ENCODE data around the gene NOL4L. TPM values are rescaled to one million over a fixed set of nuclear protein-coding genes. Genes with fewer than 3 reads are reported as not detected.

The NOL4L gene
- total RNA-seq, 2 experiments from 2014 or later = 53.1 to 55.6 TPM

DNA sequence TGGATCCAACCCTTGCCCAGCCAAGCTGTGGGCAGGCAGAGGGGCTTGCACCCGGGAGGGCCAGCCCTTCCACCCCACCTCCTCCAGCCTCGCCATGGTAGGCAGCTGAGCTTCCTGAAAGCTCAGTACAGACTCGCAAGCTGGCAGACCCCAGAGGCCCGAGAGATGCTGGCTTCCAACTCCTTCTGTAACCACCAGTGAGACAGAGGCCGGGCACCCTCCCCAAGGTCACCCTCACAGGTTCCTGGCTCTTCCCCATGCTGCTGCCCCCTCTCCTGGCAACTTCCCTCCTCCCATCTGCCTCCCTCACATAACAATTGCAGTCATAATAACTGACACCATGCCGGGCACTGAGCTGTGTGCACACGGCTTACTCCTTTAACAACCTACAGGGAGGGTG, 26.2 kb upstream of the NOL4L start:
- ChIA-PET POLR2A (no interaction called here), CTCF (no interaction called here)
- H3K27me3 Mint-ChIP-seq = no peaks in the 10 kb centered on the region
- no peaks in the 10 kb centered on the region for H3K9me3 Mint-ChIP-seq
- H3K4me3 Mint-ChIP-seq = no peak overlapping the region
- Histone ChIP-seq H3K9me3 (ENCODE audit: control insufficient read depth in 1 of 2, insufficient read depth in 1 of 2, low read length in 2 of 2) (no peaks in the 10 kb centered on the region), H3K4me1 (ENCODE audit: insufficient read depth, low read length) (peaks cover 12% of the 10 kb centered on the region), H3K27ac (ENCODE audit: low read depth in 1 of 2, low read length in 2 of 2) (no peak overlapping the region), H3K27me3 (ENCODE audit: control insufficient read depth in 1 of 2, insufficient read depth in 2 of 2, low read length in 2 of 2) (no peaks in the 10 kb centered on the region), H3K36me3 (ENCODE audit: insufficient read depth, low read length) (no peaks in the 10 kb centered on the region), H3K4me3 (ENCODE audit: low read length) (no peak overlapping the region)
- H3K36me3 Mint-ChIP-seq (ENCODE audit: low read depth) = no peaks in the 10 kb centered on the region
- H3K27ac Mint-ChIP-seq = no peak overlapping the region
- TF ChIP-seq, protein P1, sequence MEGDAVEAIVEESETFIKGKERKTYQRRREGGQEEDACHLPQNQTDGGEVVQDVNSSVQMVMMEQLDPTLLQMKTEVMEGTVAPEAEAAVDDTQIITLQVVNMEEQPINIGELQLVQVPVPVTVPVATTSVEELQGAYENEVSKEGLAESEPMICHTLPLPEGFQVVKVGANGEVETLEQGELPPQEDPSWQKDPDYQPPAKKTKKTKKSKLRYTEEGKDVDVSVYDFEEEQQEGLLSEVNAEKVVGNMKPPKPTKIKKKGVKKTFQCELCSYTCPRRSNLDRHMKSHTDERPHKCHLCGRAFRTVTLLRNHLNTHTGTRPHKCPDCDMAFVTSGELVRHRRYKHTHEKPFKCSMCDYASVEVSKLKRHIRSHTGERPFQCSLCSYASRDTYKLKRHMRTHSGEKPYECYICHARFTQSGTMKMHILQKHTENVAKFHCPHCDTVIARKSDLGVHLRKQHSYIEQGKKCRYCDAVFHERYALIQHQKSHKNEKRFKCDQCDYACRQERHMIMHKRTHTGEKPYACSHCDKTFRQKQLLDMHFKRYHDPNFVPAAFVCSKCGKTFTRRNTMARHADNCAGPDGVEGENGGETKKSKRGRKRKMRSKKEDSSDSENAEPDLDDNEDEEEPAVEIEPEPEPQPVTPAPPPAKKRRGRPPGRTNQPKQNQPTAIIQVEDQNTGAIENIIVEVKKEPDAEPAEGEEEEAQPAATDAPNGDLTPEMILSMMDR (IDR thresholded peaks at IDR 0.05) = no peak
- DNase-seq = no peak
- intact Hi-C loops (cut with DNase I, micrococcal nuclease) = no loop called here
- ATAC-seq (ENCODE audit: poor library complexity) = no peak
- H3K4me1 Mint-ChIP-seq (ENCODE audit: low read depth) = peaks cover 24% of the 10 kb centered on the region

- H3K27ac ChIP-seq (ENCODE audit: low read depth in 1 of 2, low read length in 2 of 2) = no peak overlapping the region
- CTCF ChIA-PET = no interaction called here
- DNase-seq = no peak
- ATAC-seq (ENCODE audit: poor library complexity) = no peak
- Mint-ChIP-seq H3K27ac (no peak overlapping the region), H3K4me3 (no peak overlapping the region), H3K4me1 (ENCODE audit: low read depth) (peaks cover 17% of the 10 kb centered on the region), H3K9me3 (no peaks in the 10 kb centered on the region), H3K27me3 (no peaks in the 10 kb centered on the region), H3K36me3 (ENCODE audit: low read depth) (no peaks in the 10 kb centered on the region)
- TF ChIP-seq, protein P1 (IDR thresholded peaks at IDR 0.05) = no peak
- H3K27me3 ChIP-seq (ENCODE audit: control insufficient read depth in 1 of 2, insufficient read depth in 2 of 2, low read length in 2 of 2) = no peaks in the 10 kb centered on the region
- no peak overlapping the region for H3K4me3 ChIP-seq (ENCODE audit: low read length)
- H3K4me1 ChIP-seq (ENCODE audit: insufficient read depth, low read length) = peaks cover 9% of the 10 kb centered on the region
- POLR2A ChIA-PET = no interaction called here
- no peaks in the 10 kb centered on the region for H3K9me3 ChIP-seq (ENCODE audit: control insufficient read depth in 1 of 2, insufficient read depth in 1 of 2, low read length in 2 of 2)
- no peaks in the 10 kb centered on the region for H3K36me3 ChIP-seq (ENCODE audit: insufficient read depth, low read length)
- intact Hi-C loops (cut with DNase I, micrococcal nuclease) = no loop called here
Observed at GRCh38 chr20:32610472-32611218, 25.5 kb upstream of the NOL4L start.

- ChIA-PET POLR2A (no interaction called here), CTCF (no interaction called here)
- DNase-seq (no peak), ATAC-seq (ENCODE audit: poor library complexity) (no peak)
- Mint-ChIP-seq H3K27me3 (no peaks in the 10 kb centered on the region), H3K9me3 (no peaks in the 10 kb centered on the region), H3K4me3 (no peak overlapping the region), H3K4me1 (ENCODE audit: low read depth) (peaks cover 17% of the 10 kb centered on the region), H3K27ac (no peak overlapping the region), H3K36me3 (ENCODE audit: low read depth) (no peaks in the 10 kb centered on the region)
- H3K4me3 ChIP-seq (ENCODE audit: low read length) = no peak overlapping the region
- TF ChIP-seq, protein P1 (IDR thresholded peaks at IDR 0.05) = no peak
- peaks cover 9% of the 10 kb centered on the region for H3K4me1 ChIP-seq (ENCODE audit: insufficient read depth, low read length)
- no peaks in the 10 kb centered on the region for H3K27me3 ChIP-seq (ENCODE audit: control insufficient read depth in 1 of 2, insufficient read depth in 2 of 2, low read length in 2 of 2)
- intact Hi-C loops (cut with DNase I, micrococcal nuclease) = no loop called here
- no peaks in the 10 kb centered on the region for H3K9me3 ChIP-seq (ENCODE audit: control insufficient read depth in 1 of 2, insufficient read depth in 1 of 2, low read length in 2 of 2)
- H3K27ac ChIP-seq (ENCODE audit: low read depth in 1 of 2, low read length in 2 of 2) = no peak overlapping the region
- no peaks in the 10 kb centered on the region for H3K36me3 ChIP-seq (ENCODE audit: insufficient read depth, low read length)
Observed at GRCh38 chr20:32609993-32610392, 24.9 kb upstream of the NOL4L start.
